SK-MEL-5 (cell line): ENCODE measurements around the gene NRXN3. TPM values are rescaled to one million over a fixed set of nuclear protein-coding genes. Genes with fewer than 3 reads are reported as not detected.
A peak's percentile ranks its signal among the peaks of the same experiment; 100 is the strongest.

ENCODE experiments used
- DNase-seq: peaks from one replicate; pipeline ENCODE4 v3.0.0-alpha.2; 2016; ENCODE audit warnings: low read depth, low spot score
- in situ Hi-C: cut with HindIII; loops from 2 replicates; pipeline ENCODE4 v1.10.0; 2016; ENCODE audit warnings: low sequenced_read_pairs, high pct_unique_total_duplicates, low pct_unique_long_range_greater_than_20kb
- total RNA-seq: library from RNA; depleted of rRNA; stranded (reverse); fragments of >200 nt; shearing (Covaris generic); gene quantifications from 2 replicates; pipeline ENCODE4 v1.2.3, GENCODE V29; 2014

The NRXN3 gene
- total RNA-seq, 1 experiment from 2014 or later = 0.03 TPM

GRCh38 chr14:78162202-78162601 lies 8.0 kb upstream of the NRXN3 start:
- no peak for DNase-seq
- in situ Hi-C loops = no loop called here

- DNase-seq = peak; percentile 60
- in situ Hi-C loops = no loop called here
These were observed 5.8 kb upstream of the NRXN3 start for GRCh38 chr14:78164226-78164853.

- in situ Hi-C loops = no loop called here
- DNase-seq = no peak
These were observed 2.3 kb downstream of the NRXN3 start for GRCh38 chr14:78172428-78172827.

GRCh38 chr14:78173346-78174035 lies 3.3 kb downstream of the NRXN3 start:
- in situ Hi-C loops = no loop called here
- no peak for DNase-seq

- DNase-seq = no peak
- in situ Hi-C loops = no loop called here
These were observed 5.2 kb downstream of the NRXN3 start for GRCh38 chr14:78175412-78175811.

- in situ Hi-C loops = no loop called here
These were observed 7.9 kb downstream of the NRXN3 start for GRCh38 chr14:78178071-78178470.

GRCh38 chr14:78178971-78179370 lies 8.8 kb downstream of the NRXN3 start:
- no peak for DNase-seq
- in situ Hi-C loops = no loop called here

More at GRCh38 chr14:78178071-78178470, 7.9 kb downstream of the NRXN3 start:
- no peak for DNase-seq

GRCh38 chr14:78181270-78181669 lies 11.1 kb downstream of the NRXN3 start:
- no peak for DNase-seq

GRCh38 chr14:78182722-78183121 lies 12.5 kb downstream of the NRXN3 start:
- in situ Hi-C loops = no loop called here
- DNase-seq = no peak

More at GRCh38 chr14:78181270-78181669, 11.1 kb downstream of the NRXN3 start:
- in situ Hi-C loops = no loop called here

GRCh38 chr14:78184157-78184556 lies 14.0 kb downstream of the NRXN3 start:
- no peak for DNase-seq
- in situ Hi-C loops = no loop called here

GRCh38 chr14:78186277-78186676 lies 16.1 kb downstream of the NRXN3 start:
- in situ Hi-C loops = no loop called here
- DNase-seq = no peak

- no peak for DNase-seq
- in situ Hi-C loops = no loop called here
These were observed 18.7 kb downstream of the NRXN3 start for GRCh38 chr14:78188882-78189281.

GRCh38 chr14:78195431-78195830 lies 25.3 kb downstream of the NRXN3 start:
- in situ Hi-C loops = no loop called here

GRCh38 chr14:78196323-78196722 lies 26.1 kb downstream of the NRXN3 start:
- peak; percentile 5 for DNase-seq

More at GRCh38 chr14:78195431-78195830, 25.3 kb downstream of the NRXN3 start:
- DNase-seq = no peak

GRCh38 chr14:78197051-78197450 lies 26.9 kb downstream of the NRXN3 start:
- DNase-seq = no peak
- in situ Hi-C loops = no loop called here

More at GRCh38 chr14:78196323-78196722, 26.1 kb downstream of the NRXN3 start:
- in situ Hi-C loops = no loop called here

- DNase-seq = no peak
- in situ Hi-C loops = no loop called here
These were observed 32.0 kb downstream of the NRXN3 start for GRCh38 chr14:78202163-78202562.

- DNase-seq = no peak
- in situ Hi-C loops = no loop called here
These were observed 32.8 kb downstream of the NRXN3 start for GRCh38 chr14:78202976-78203375.

- DNase-seq = no peak
- in situ Hi-C loops = no loop called here
These were observed 37.2 kb downstream of the NRXN3 start for GRCh38 chr14:78207414-78207813.

GRCh38 chr14:78220273-78220672 lies 50.1 kb downstream of the NRXN3 start:
- DNase-seq = no peak
- in situ Hi-C loops = no loop called here
